ENCODE data around the gene ARID1B.

The ARID1B gene

DNA sequence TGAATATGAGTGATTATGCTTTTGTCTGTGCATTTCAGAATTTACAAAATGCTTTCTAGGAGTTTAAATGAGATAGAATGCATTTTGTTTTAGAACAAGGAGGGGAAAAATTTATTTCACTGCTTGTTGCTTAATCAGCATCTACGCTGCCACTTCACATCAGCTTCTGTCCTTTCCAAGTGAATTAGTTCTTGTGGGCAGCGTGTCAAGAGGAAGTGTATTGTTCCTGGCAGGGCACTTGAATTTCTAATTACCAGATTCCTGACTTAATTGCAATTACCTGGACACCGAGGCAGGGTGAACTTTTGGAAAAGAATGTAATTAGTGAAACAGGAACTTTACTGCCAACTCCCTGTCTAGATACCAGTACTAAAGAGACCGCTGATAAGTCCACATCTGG, 282.6 kb downstream of the ARID1B start:
- DNase-seq (ENCODE audit: low spot score), result no peak

DNA sequence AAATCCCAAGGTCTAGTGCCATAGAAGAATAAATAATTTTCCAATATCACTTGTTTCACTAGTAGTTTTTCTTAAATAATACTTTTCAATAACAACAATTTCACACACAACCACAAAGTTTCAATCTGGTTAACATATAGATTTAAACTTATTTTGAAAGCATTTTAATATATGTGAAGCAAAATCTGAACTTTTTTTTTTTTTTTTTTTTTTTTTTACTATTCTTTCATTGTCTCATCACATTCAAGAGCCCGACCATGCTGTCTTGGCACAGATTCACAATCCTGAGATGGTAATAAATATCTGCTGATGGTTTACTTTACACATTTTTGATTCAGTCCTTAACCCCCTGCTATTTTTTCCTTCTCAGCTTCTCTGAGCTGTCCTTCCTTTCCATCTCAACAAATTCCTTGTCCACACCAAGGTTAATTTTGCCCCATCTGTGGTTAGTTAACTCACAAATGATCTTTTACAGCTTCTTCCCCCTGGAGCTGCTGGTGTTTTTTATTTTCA, 283.3 kb downstream of the ARID1B start:
- peak; percentile 20 for DNase-seq (ENCODE audit: low spot score)

DNA sequence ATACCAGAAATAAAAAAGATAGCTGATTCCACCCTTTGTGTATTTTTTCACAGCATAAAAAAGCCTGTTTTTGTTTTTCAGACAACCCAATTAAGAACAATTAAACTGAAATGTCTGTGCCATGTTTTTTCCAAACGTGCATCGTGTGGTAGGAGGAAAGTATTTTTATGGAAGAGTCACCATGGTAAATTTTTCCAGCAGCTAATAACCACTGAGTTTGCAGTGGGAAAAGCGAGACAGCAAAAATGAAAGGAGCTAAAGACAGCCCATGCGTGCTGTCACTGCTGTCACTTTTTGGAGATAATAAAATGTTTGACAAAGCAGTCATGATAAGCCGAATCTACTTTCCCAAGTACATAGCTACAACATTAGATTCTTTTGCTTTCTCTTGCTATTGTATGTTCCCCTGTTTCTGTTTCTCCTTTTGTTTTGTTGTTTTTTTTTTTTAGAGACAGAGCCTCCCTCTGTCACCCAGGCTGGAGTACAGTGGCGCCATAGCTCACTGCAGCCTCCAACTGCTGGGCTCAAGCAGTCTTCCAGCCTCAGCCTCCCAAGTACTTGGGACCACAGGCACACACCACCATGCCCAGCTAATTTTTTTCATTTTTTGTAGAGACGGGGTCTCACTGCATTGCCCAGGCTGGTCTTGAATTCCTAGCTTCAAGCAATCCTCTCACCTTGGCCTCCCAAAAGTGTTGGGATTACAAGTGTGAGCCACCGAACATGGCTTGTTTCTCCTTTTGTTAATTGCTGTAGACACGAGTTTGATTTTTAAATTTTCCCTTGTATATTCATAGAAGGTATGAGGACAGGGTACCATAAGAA, 284.8 kb downstream of the ARID1B start:
- DNase-seq (ENCODE audit: low spot score), result no peak

DNA sequence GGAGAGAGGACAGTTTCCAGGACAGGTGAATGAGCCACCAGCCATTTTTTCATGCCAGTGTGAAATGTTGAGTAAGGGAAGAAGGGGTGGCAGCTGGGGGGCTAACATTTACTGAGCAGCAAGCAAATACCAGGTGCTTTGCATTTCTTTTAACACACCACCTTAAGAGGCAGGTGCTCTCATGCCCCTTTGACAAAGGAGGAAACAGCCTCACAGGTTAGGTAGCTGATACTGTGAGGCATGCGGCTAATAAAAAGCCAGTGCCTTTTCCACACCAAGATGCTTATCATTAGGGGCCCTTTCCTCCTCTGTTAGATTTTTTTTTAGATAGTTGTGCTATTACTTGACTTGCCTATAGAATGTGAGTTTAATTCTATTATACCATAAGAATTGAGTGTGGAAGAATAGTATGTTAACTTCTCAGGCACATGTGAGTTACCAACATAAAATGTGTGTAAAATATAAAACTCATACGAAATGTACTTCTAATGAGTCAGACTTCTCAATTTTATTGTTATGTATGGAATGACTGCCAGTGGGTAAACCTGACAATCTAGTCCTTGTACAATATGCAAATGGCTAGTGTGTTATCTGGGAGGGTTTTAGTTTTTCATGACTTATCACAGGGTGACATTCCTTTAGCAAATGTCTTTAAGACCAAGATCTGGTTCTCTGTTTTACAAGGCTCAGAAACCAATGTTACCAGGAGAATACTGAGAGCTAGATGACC, 286.2 kb downstream of the ARID1B start:
- DNase-seq (ENCODE audit: low spot score), result no peak

DNA sequence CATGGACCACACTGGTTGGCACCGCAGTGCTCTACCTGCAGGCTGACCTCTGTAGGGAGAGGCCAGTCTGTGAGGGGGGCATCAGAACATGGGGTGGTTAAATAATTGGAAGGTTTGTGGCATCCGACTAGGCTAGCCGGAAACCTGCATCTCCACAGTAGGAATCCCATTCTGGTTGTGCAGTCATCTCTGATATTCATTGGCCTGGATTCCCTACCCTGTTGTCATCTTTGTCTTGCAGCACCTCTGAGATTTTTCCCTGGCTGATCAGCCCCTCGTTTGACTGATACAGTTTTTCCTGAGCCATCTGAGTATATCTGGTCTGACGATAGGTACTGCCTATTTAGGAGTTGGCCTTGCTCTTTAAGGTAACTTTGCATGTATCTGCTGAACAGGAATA, 286.7 kb downstream of the ARID1B start:
- no peak for DNase-seq (ENCODE audit: low spot score)

- no peak for DNase-seq (ENCODE audit: low spot score)
Observed at GRCh38 chr6:157064502-157064901, 287.3 kb downstream of the ARID1B start.

DNA sequence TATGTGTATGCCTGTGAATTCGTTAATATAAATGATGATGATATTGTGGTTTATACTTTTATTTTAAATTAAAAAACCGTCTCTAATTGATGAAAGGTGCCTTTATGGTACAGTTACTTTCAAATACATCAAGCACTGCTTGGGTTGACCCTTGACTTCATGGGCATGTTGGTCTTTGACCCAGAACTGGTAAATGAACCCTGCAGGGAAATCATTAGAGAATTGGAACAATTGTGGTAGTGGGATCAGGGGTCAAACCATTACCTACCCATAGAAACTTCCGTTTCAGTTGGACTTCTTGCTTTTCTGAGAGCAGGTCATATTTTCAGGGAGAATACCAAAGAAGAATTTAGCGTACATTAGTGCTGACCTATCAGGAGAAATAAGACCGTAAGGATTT, 288.2 kb downstream of the ARID1B start:
- no peak for DNase-seq (ENCODE audit: low spot score)

- DNase-seq (ENCODE audit: low spot score), result no peak
Observed at GRCh38 chr6:157066781-157067491, 289.8 kb downstream of the ARID1B start.

- DNase-seq (ENCODE audit: low spot score), result no peak
Observed at GRCh38 chr6:157067507-157067906, 290.3 kb downstream of the ARID1B start.

DNA sequence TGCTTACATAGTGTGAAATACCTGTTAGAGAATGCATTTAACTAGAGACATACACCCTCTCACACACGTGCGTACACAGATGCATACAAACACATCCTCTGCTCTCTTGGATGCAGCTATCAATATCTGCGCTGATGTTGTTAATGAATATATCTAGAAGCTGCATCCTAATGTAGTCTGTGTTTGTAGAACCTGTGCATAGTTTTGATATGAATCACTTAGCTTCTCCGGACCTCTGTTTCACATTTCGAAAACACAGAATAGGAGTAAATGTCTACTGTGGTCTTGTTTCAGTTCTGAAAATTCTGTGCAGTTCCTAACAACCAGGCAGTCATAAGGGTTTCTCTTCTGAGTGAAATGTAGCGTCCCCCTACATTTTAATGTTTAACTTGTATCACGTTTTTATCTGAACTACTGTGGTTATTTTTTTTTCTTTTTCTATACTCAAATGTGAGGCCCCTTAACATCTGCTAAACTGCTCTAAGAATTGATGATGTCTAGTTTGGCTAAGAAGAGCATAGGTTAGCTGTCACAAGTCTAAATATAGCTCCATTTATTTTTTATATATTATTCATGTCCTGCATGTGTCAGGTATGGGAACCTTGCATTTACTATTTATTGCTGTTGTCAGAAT, 291.6 kb downstream of the ARID1B start:
- DNase-seq (ENCODE audit: low spot score), result no peak

DNA sequence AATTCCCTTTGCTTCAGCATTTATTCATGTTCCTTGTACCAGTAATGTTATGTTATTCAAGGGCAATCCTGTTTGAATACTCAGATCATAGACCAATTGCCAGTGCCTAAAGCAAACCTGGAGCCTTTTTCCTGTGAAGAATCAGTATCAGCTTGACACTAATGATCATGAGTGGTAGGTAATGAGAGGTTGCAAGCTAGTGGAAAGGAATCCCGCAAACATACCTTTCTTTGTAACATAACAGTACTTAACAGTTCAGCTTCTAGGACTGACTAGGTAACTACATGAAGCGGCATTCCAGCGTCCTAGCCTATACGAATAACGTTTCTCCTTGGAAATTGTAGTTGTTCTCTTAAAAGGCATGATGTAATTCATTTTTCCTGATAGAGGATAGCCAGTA, 292.4 kb downstream of the ARID1B start:
- DNase-seq (ENCODE audit: low spot score), result no peak

DNA sequence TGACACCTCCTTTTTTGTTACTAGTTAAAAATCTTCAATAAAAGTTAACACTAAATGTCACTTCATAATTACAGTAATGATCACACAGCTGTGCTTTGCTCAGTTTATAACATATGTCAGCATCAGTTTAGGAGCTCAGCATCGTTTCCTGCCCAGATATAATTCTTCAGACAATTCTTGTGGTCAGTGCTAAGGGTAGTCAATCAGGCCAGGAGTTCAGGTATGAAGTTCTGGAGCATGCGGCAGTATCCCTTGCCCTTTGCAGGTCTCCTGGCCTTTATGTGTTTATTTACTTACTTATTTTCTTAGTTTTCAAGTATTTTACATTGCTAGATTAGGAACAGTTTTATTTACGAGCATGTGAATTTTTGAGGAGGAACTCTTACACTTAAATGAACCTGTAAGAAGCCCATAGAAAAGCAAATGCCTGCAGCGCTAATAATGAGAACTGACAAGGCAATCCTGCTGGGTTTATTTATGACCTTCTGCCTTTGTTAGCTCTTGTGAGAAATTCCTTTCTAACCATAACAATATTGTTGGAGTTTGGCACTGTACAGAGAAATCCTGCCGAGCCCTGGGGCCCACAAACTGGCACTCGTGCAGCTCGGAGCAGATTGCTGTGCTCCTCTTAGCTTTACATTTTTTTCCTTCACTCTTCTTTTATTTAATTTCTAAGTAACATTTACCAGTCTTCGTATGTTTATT, 293.4 kb downstream of the ARID1B start:
- peak; percentile 50 for DNase-seq (ENCODE audit: low spot score)

GRCh38 chr6:157072128-157072527, 294.9 kb downstream of the ARID1B start:
- no peak for DNase-seq (ENCODE audit: low spot score)

DNA sequence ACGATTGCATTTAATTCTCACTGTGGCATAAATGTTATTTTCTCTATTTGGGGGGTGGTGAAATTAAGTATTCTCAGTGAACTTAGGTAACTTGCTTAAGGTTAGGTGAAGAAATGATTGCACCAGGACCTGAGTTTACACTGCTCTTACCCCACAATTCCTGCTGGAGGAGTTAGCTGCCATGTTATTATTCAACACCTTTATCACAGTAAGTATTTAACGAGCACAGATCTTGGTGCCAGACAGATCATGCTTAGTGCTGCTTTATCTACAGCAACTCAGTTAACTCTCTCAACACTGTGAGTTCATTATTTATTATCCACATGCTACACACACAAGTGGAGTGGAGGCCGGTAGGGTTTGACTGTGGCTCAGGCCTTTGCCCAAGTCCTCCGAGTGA, 296.4 kb downstream of the ARID1B start:
- DNase-seq (ENCODE audit: low spot score), result no peak

DNA sequence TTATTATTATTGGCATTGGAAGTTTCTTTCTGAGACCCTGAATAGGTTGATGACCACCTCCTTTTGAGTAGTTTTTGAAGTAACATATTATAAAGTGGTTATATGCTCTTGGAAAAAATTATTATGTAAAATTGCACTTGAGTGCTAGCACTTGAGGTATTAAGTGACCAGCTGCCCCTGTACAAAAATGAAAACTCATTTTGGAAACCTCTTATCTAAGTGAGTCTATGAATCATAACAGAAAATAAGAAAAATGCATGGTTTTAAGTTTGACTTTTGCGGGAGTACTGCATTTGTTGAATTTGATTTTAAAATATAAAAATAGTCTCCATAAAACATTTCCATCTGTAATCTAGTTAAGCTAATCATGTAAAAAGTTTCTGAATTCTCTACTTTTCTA, 297.8 kb downstream of the ARID1B start:
- DNase-seq (ENCODE audit: low spot score), result no peak

- no peak for DNase-seq (ENCODE audit: low spot score)
Observed at GRCh38 chr6:157075549-157076450, 298.6 kb downstream of the ARID1B start.

- DNase-seq (ENCODE audit: low spot score), result no peak
Observed at GRCh38 chr6:157076451-157076822, 299.3 kb downstream of the ARID1B start.

- no peak for DNase-seq (ENCODE audit: low spot score)
Observed at GRCh38 chr6:157077251-157077650, 300.1 kb downstream of the ARID1B start.

DNA sequence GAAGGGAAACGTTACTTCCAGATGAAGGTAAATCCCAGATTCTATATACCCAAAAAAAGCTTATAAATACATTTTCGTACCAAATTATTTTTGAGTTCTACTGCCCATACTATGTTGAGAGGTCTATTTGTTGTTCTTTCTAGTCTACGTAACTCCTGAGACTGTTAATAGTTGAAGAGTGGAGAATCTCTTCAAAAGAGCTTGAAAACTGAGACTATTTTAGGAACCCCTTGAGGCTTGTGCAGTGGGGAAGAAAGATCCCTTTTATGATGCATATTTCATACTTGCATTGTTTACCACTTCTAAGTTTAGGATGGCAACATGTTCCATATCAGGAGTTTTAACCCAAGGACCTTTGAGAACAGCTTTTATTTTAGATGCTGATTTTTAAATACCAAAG, 301.1 kb downstream of the ARID1B start:
- DNase-seq (ENCODE audit: low spot score), result no peak

GRCh38 chr6:157079277-157079676, 302.1 kb downstream of the ARID1B start:
- no peak for DNase-seq (ENCODE audit: low spot score)

GRCh38 chr6:157079771-157080170, 302.6 kb downstream of the ARID1B start:
- no peak for DNase-seq (ENCODE audit: low spot score)
